DND-41 (cell line): ENCODE measurements around the gene KIRREL3.

Experiments used
- ATAC-seq: fragments of 200-7000 bp; cut with Tn5 transposase; 3 replicates; pipeline ENCODE4 v1.9.1; 2021; ENCODE audit warnings: low read depth; ENCODE audit not compliant: insufficient read depth
- DNase-seq: peaks from one replicate; pipeline ENCODE4 v3.0.0-alpha.2; 2020
- H2AFZ ChIP-seq: 2 replicates; pipeline ENCODE4 v1.6.0; 2012; ENCODE audit warnings: low read depth, low read length
- H3K27ac ChIP-seq: 2 replicates; pipeline ENCODE4 v1.5.1; 2012; ENCODE audit warnings: low read length, inconsistent platforms
- H3K27me3 ChIP-seq: fragments of 200-600 bp; sonication (generic); 2 replicates; pipeline ENCODE4 v1.6.0; 2012; ENCODE audit warnings: low read length, mild to moderate bottlenecking, inconsistent platforms; ENCODE audit not compliant: insufficient read depth, poor library complexity
- H3K36me3 ChIP-seq: 2 replicates; pipeline ENCODE4 v1.5.1; 2012; ENCODE audit warnings: low read length, inconsistent platforms; ENCODE audit not compliant: insufficient read depth
- H3K4me1 ChIP-seq: 2 replicates; pipeline ENCODE4 v1.5.1; 2012; ENCODE audit warnings: mild to moderate bottlenecking, low read length; ENCODE audit not compliant: insufficient read depth
- H3K4me2 ChIP-seq: 2 replicates; pipeline ENCODE4 v1.6.0; 2012; ENCODE audit warnings: mild to moderate bottlenecking, moderate library complexity, low read length, inconsistent platforms; ENCODE audit not compliant: insufficient read depth
- H3K4me3 ChIP-seq, 2 experiments: fragments of 200-600 bp in 1 of 2; shearing (Covaris generic) in 1 of 2; 2 replicates each; pipeline ENCODE4 v1.5.1; 2012 to 2016; ENCODE audit warnings: inconsistent platforms in 2 of 2, low read length in 2 of 2, mild to moderate bottlenecking in 2 of 2, low read depth in 1 of 2, moderate library complexity in 1 of 2
- H3K79me2 ChIP-seq: 2 replicates; pipeline ENCODE4 v1.6.0; 2012; ENCODE audit warnings: low read length, inconsistent platforms; ENCODE audit not compliant: insufficient read depth
- H3K9ac ChIP-seq: 2 replicates; pipeline ENCODE4 v1.6.0; 2012; ENCODE audit warnings: low read depth, mild to moderate bottlenecking, inconsistent platforms, low read length, moderate library complexity
- H3K9me3 ChIP-seq: 2 replicates; pipeline ENCODE4 v1.5.1; 2012; ENCODE audit warnings: low read length, moderate library complexity, mild to moderate bottlenecking, inconsistent platforms; ENCODE audit not compliant: insufficient read depth, severe bottlenecking
- H4K20me1 ChIP-seq: 2 replicates; pipeline ENCODE4 v1.6.0; 2012; ENCODE audit warnings: low read length; ENCODE audit not compliant: insufficient read depth
- EZH2 ChIP-seq: IDR thresholded peaks from 3 replicates; pipeline ENCODE4 v1.6.1; 2012; ENCODE audit warnings: borderline replicate concordance, low read depth, mild to moderate bottlenecking, moderate library complexity, low read length, inconsistent platforms; ENCODE audit not compliant: severe bottlenecking
- TF ChIP-seq, protein P1 (sequence below): IDR thresholded peaks from 2 replicates; pipeline ENCODE4 v1.5.1; 2012; ENCODE audit warnings: borderline replicate concordance, low read length, moderate library complexity, mild to moderate bottlenecking; ENCODE audit not compliant: poor library complexity, severe bottlenecking; ENCODE audit errors: extremely low read depth

KIRREL3 gene

GRCh38 chr11:126637795-126638175, 362.8 kb downstream of the KIRREL3 start:
- ATAC-seq, result no peak
- no peak overlapping the region for H3K4me3 ChIP-seq
- TF ChIP-seq EZH2, result no peak
- TF ChIP-seq, protein P1, sequence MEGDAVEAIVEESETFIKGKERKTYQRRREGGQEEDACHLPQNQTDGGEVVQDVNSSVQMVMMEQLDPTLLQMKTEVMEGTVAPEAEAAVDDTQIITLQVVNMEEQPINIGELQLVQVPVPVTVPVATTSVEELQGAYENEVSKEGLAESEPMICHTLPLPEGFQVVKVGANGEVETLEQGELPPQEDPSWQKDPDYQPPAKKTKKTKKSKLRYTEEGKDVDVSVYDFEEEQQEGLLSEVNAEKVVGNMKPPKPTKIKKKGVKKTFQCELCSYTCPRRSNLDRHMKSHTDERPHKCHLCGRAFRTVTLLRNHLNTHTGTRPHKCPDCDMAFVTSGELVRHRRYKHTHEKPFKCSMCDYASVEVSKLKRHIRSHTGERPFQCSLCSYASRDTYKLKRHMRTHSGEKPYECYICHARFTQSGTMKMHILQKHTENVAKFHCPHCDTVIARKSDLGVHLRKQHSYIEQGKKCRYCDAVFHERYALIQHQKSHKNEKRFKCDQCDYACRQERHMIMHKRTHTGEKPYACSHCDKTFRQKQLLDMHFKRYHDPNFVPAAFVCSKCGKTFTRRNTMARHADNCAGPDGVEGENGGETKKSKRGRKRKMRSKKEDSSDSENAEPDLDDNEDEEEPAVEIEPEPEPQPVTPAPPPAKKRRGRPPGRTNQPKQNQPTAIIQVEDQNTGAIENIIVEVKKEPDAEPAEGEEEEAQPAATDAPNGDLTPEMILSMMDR, result no peak
- no peak overlapping the region for H3K27ac ChIP-seq
- no peaks in the 10 kb centered on the region for H3K36me3 ChIP-seq
- no peak overlapping the region for H3K4me2 ChIP-seq
- no peak overlapping the region for H3K9ac ChIP-seq
- H3K27me3 ChIP-seq, result peaks cover 14% of the 10 kb centered on the region
- no peaks in the 10 kb centered on the region for H3K79me2 ChIP-seq
- no peaks in the 10 kb centered on the region for H3K4me1 ChIP-seq
- DNase-seq, result no peak
- no peak overlapping the region for H2AFZ ChIP-seq
- H4K20me1 ChIP-seq, result no peaks in the 10 kb centered on the region; the same call in 1 of the 2 replicates
- no peaks in the 10 kb centered on the region for H3K9me3 ChIP-seq

GRCh38 chr11:126636911-126637794, 363.4 kb downstream of the KIRREL3 start:
- H3K9me3 ChIP-seq, result no peaks in the 10 kb centered on the region
- H2AFZ ChIP-seq, result no peak overlapping the region
- H3K4me3 ChIP-seq, result no peak overlapping the region
- no peak overlapping the region for H3K9ac ChIP-seq
- H4K20me1 ChIP-seq, result no peaks in the 10 kb centered on the region; the same call in 1 of the 2 replicates
- DNase-seq (no peak), ATAC-seq (no peak)
- TF ChIP-seq, protein P1, result no peak
- no peak for TF ChIP-seq EZH2
- no peak overlapping the region for H3K4me2 ChIP-seq
- H3K27me3 ChIP-seq, result peaks cover 14% of the 10 kb centered on the region
- no peaks in the 10 kb centered on the region for H3K36me3 ChIP-seq
- H3K27ac ChIP-seq, result no peak overlapping the region
- H3K4me1 ChIP-seq, result no peaks in the 10 kb centered on the region
- H3K79me2 ChIP-seq, result no peaks in the 10 kb centered on the region

GRCh38 chr11:126635511-126635910, 365.1 kb downstream of the KIRREL3 start:
- Histone ChIP-seq H3K27me3 (peaks cover 19% of the 10 kb centered on the region), H3K4me3 (no peak overlapping the region), H3K27ac (no peak overlapping the region), H3K9me3 (no peaks in the 10 kb centered on the region), H3K4me1 (no peaks in the 10 kb centered on the region), H3K79me2 (no peaks in the 10 kb centered on the region), H3K36me3 (no peaks in the 10 kb centered on the region), H2AFZ (no peak overlapping the region), H3K4me2 (no peak overlapping the region), H4K20me1 (no peaks in the 10 kb centered on the region; the same call in 1 of the 2 replicates), H3K9ac (no peak overlapping the region)
- no peak for DNase-seq
- no peak for ATAC-seq
- no peak for TF ChIP-seq EZH2
- TF ChIP-seq, protein P1, result no peak
